ENCODE measurements around the gene HPS6. TPM values are rescaled to one million over a fixed set of nuclear protein-coding genes. Genes with fewer than 3 reads are reported as not detected.

Gene HPS6
- total RNA-seq, 1 experiment from 2014 or later = 18.7 TPM

- H3K4me3 Mint-ChIP-seq = no peak overlapping the region
- no peaks in the 10 kb centered on the region for H3K27me3 Mint-ChIP-seq (ENCODE audit: low read depth)
- DNase-seq (ENCODE audit: low spot score) (no peak), ATAC-seq (no peak)
- POLR2A ChIA-PET = no interaction called here
- H3K4me1 Mint-ChIP-seq = peaks cover 2% of the 10 kb centered on the region; the same call in 1 of the 2 replicates
- no peaks in the 10 kb centered on the region for H3K36me3 Mint-ChIP-seq
- H3K9me3 Mint-ChIP-seq = no peaks in the 10 kb centered on the region
- CTCF ChIA-PET = interaction anchor here (0.6 to 3.3 kb wide), 2 partner anchors 12 to 468 kb away, joined by 3 to 23 read pairs; no protein-coding TSS in a partner anchor
- H3K27ac Mint-ChIP-seq = no peak overlapping the region
- no peak for TF ChIP-seq NR3C1 (CRISPR knock-in tag; conservative IDR thresholded peaks at IDR 0.05; ENCODE audit: low read depth)
- no peak for TF ChIP-seq CBFB (CRISPR knock-in tag; IDR thresholded peaks at IDR 0.05; ENCODE audit: low read depth)
- no peak for TF ChIP-seq PREB (CRISPR knock-in tag; IDR thresholded peaks at IDR 0.05; ENCODE audit: borderline replicate concordance)
- TF ChIP-seq SOX15 (CRISPR knock-in tag; IDR thresholded peaks at IDR 0.05) = no peak
- TF ChIP-seq MXD4 (CRISPR knock-in tag; IDR thresholded peaks at IDR 0.05; ENCODE audit: borderline replicate concordance) = no peak
Measured at GRCh38 chr10:102085336-102085735, 20.2 kb downstream of the HPS6 start.

GRCh38 chr10:102086196-102086595 is 21.0 kb downstream of the HPS6 start:
- ChIA-PET CTCF (interaction anchor here (1.1 to 1.3 kb wide), 2 partner anchors 13 to 25 kb away, joined by 4 to 5 read pairs; no protein-coding TSS in a partner anchor), POLR2A (no interaction called here)
- Mint-ChIP-seq H3K4me1 (peaks cover 2% of the 10 kb centered on the region; the same call in 1 of the 2 replicates), H3K36me3 (no peaks in the 10 kb centered on the region), H3K4me3 (no peak overlapping the region), H3K9me3 (no peaks in the 10 kb centered on the region), H3K27me3 (ENCODE audit: low read depth) (no peaks in the 10 kb centered on the region), H3K27ac (no peak overlapping the region)
- DNase-seq (ENCODE audit: low spot score) (no peak), ATAC-seq (no peak)
- TF ChIP-seq HMGXB4 (CRISPR knock-in tag; IDR thresholded peaks at IDR 0.05) (no peak), RORB (CRISPR knock-in tag; IDR thresholded peaks at IDR 0.05) (no peak), ZNF425 (CRISPR knock-in tag; conservative IDR thresholded peaks at IDR 0.05) (no peak), ATF2 (CRISPR knock-in tag; IDR thresholded peaks at IDR 0.05; ENCODE audit: borderline replicate concordance, low read depth) (no peak), ATF3 (CRISPR knock-in tag; conservative IDR thresholded peaks at IDR 0.05) (no peak), PRRX2 (CRISPR knock-in tag; IDR thresholded peaks at IDR 0.05) (no peak), CTCF (IDR thresholded peaks at IDR 0.05) (no peak), ZNF416 (CRISPR knock-in tag; IDR thresholded peaks at IDR 0.05) (no peak), FOXK1 (CRISPR knock-in tag; IDR thresholded peaks at IDR 0.05) (no peak), ELF4 (CRISPR knock-in tag; IDR thresholded peaks at IDR 0.05; ENCODE audit: low read depth) (no peak), SOX15 (CRISPR knock-in tag; IDR thresholded peaks at IDR 0.05) (no peak), STAT6 (CRISPR knock-in tag; conservative IDR thresholded peaks at IDR 0.05; ENCODE audit: low read depth) (no peak)

Data from WTC11 (cell line).